Measurements from ENCODE around the gene SAP25.

SAP25 gene

GRCh38 chr7:100595188-100595587 is 21.5 kb upstream of the SAP25 start:
- DNase-seq (ENCODE audit: low read depth in 2 of 2), result no peak

DNA sequence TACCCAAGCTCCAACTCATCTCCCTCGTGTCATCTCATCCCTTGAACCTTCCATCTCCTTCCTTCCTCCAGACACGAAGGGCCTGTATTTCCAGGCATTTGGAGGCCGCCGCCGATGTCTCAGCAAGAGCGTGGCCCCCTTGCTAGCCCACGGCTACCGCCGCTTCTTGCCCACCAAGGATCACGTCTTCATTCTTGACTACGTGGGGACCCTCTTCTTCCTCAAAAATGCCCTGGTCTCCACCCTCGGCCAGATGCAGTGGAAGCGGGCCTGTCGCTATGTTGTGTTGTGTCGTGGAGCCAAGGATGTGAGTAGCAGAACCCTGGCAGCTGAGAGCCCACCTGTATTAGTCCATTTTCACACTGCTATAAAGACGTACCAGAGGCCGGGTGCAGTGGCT is 17.9 kb upstream of the SAP25 start:
- DNase-seq (ENCODE audit: low read depth in 2 of 2), result no peak

DNA sequence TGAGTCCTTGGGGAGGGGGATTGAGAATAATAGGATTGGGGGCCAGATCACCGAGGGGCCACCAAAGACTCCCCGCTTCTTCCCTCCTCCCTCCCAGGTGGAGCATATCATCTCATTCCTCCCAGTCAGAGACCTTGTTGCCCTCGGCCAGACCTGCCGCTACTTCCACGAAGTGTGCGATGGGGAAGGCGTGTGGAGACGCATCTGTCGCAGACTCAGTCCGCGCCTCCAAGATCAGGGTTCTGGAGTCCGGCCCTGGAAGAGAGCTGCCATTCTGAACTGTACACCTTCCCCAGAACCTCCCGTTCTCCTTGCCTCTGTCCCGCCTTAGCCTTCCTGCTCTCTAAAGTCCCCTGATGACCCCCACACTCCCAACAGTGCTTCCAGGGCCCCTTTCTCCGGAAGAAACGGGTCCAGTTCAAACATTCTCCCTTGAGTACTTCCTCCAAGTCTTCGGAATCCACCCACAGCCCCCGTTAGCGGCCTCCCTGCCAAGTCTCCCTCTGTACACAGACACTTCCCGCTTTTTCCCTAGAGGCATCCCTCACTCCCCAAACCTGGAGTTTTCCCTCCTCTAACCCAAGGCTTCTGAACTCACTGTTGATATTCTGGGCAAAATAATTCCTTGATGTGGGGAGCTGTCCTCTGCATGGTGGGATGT is 16.5 kb upstream of the SAP25 start:
- no peak for DNase-seq (ENCODE audit: low read depth in 2 of 2)

GRCh38 chr7:100589341-100589947 is 15.7 kb upstream of the SAP25 start:
- no peak for DNase-seq (ENCODE audit: low read depth in 2 of 2)

DNA sequence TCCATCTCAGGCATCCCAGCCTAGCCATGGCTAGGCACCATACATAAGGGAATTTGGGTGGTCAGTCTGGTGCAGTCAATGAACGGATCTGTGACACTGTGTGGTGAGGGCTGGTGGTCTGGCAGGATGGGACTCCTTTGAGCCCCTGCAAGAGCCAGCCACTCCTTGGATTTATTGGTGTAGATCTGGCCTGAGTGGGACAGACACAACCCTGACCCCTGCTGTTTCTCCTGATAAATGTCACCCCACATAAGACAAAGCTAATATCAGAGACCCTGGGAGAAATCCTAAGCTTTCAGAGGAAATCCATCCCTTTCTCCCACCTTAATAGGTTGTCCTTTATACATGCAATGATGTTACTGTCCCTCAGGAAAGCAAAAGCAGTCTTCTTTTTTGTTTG is 14.7 kb upstream of the SAP25 start:
- no peak for DNase-seq (ENCODE audit: low read depth in 2 of 2)

DNA sequence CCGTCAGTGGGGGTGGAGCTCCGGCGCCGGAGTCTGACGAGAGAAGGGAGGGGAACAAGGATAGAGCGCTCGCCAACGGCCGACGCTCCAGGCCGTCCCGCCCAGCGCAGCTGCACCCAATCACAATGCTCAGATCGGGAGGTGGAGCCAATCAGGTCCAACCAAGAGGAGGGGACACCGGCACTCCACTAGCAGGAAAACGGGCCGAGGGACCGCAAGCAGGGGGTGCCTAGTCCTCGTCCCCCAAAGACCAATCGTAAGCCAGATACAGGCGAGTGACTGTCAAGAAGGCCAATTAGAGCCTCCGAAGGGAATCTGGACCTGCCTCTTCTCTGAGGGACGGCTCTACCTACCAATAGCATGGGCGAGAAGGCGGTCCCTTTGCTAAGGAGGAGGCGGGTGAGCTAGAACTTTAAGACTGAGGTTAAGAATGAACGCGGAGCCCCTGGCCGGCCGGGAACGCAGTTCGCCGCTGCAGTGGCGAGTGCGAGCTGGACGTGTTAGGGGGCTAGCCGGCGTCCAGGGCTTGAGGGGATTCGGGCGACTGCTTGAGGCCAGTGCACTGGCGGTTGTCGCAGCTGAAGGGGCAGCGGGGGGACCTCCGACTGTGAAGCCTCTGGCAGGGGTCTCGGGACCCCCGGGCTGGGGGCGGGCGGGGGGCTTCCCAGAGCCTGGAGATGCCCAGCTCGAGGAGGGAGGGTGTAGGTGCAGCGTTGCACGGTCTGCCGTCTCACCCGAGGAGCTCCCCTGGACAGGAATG is 12.7 kb upstream of the SAP25 start, which contains the start of gene FBXO24:
FBXO24 (plus strand) TSS at position 63 of the 760 bp plus-strand sequence; CDS start at position 361, 298 bp downstream.
- peak; percentile 97 to 99 for DNase-seq (ENCODE audit: low read depth in 2 of 2)

GRCh38 chr7:100585511-100586265 is 12.0 kb upstream of the SAP25 start, which contains the start of gene LRCH4:
Gene LRCH4, minus strand, starts transcription at chr7:100586129. Its CDS starts 29 bp downstream, at chr7:100586100.
- DNase-seq (ENCODE audit: low read depth in 2 of 2), result no peak

DNA sequence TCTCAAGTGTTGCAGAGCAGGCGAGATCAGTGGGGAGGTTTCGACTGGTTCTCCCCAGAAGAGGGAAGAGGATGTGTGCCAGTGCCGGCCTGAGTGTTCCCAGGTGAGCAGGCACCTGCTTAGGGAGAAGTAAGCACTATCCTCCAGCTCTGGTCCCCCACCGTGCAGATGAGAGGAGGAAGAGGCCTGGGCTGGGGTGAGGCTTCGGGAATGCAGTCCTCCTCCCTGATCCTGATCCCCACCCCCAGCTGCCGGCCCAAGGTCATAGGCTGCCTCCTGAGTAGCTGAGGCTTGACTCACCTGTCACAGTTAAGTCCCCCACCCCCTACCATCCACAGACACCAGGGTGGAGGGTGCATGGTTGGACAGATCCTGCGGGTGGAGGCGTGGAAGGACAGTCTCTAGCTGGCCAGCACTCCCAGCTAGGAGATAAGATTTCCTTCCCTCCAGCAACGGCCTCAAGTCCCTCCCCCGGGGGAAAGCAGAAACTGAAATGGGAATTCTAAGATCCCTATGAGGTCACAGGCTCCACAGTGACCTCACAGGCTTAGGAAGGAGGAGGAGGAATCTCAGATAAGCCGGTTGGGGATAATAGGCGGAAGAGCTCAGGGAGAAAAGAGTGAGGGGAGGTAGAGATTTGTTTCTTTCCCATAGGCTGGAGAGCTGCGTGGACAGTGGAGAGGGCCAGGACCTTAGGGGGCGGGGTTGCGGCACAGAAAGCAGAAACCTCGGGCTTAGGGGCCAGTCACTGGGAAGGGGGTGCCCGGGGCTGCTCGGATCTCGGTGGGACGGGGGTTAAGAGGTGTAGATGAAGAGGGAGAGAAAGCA is 11.2 kb upstream of the SAP25 start:
- no peak for DNase-seq (ENCODE audit: low read depth in 2 of 2)

DNA sequence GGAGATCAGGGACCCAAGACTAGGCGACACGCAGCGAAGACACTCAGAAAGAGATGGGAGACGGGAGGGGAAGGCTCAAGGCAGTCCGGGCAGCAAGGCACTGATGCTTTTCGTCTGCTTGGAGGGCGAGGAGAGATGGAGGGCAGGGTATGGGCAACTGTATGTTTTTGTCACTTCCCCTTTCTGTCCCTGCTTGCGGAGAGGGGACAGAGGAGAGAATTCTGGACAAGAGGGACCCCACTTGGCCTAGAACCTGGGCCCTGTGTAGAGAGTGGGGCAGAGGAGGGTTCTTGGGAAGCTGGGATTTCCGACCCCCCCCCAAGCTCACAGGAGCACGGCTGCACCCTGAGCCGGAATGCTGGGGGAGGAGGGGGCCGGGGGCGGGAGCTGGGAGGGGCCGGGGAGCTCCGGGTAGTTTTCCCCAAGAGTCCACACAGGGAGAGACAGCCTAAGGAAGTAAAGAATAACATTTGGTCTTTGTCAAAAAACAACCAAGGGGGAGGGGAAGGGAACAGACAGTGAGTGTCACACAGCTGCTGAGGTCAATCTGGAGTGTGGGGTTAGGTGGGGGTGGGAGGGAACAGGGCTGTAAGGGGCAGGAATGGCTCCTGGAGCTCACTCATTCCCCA is 10.5 kb upstream of the SAP25 start:
- no peak for DNase-seq (ENCODE audit: low read depth in 2 of 2)

DNA sequence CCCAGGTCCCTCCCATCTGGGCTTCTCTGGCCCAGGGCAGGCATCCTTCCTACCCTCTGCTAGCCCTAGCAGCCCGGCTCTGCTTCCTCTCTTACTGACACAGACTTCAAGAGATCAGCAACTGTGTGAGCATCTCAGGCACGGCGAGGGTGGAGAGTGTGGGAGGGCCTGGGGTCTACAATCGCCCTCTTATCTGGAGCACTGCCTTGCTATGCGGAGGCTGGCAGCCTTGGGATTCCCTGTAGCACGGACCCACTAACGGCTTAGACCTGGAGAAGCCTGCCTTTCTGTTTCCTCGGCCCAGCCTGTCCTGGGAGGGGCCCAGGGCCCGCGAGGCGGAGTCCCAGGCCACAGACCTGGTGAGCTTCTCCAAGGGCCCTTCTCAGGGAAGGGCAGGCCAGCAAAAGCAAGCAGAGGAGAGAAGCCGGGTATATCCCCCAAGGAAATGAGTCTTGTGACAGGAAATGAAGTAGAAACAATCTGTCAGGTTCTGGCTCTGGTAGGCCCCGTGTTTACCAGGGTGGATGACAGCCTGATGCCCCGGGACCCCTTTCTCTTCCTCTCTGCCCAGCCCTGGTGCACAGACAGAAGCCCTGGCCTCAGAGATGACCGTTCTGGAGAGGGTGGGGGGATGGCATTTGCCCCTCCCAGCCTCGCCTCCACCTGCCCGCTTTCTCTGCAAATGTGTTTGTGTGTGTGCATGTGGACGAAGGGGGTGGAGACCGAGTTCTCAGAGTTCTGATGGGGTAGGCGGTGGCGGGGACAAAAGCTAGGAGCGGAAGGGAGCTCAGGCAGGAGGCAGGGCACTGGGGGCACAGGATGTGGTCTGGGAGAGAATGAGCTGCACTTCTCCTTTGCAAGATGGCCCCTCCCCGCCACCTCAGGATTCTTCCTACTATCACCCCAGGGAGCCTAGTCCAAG is 9.7 kb upstream of the SAP25 start:
- no peak for DNase-seq (ENCODE audit: low read depth in 2 of 2)

- no peak for DNase-seq (ENCODE audit: low read depth in 2 of 2)
Measured at GRCh38 chr7:100582650-100583049, 8.9 kb upstream of the SAP25 start.

DNA sequence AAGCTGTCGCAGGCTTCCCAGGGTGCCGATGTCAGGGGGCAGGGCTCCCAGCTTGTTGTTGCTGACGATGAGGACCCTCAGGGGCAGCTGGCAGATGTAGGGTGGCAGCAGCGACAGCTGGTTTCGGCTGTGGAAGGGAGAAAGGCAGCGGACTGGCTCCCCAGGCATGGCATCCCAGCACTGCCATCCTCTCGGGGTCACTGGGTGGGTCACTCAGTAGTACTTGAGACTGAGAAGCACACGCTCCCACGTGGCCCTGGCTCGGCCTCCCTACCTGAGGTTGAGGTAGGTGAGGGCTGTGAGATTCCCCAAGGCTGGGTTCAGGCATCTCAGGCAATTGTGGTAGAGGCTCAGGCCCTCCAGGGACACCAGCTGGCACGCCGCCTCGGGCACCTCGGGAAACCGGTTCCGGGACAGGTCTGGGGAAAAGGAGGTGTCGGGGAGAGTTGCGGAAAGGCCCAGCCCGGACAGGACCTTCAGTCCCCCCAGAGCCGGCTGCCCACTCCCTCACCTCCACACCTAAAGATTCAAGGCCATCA is 8.4 kb upstream of the SAP25 start:
- DNase-seq (ENCODE audit: low read depth in 2 of 2), result no peak

DNA sequence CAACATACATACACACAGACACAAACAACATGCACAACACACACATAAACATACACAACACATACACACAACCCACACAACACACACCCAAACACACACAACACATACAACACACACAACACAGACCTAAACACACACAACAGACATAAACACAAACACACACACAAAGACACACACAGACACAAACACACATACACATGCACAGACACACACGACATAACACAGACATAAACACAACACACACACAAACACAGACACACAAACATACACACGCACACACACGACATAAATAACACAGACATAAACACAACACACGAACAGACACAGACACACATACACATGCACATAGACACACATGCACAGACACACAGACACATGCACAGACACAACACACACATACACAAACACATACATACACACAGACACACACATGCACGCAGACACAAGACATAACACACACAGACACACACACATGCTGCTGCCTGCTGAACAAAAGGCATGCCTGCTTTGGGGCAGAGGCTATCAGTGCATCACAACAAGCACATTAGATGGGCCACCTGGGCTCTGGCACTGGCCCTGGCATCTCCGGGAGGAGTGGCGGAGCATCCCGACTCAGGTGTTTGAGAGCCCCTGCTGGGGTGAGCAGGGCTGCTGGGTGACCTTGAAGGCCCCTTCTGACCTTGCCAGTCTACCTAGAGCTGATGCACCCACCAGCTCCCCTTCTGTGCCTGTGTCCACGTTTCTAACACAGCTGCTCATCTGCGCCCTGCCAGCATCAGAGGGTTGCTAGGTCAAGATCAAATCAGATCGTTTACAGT is 7.0 kb upstream of the SAP25 start:
- DNase-seq (ENCODE audit: low read depth in 2 of 2), result no peak

GRCh38 chr7:100578246-100579183 is 4.8 kb upstream of the SAP25 start:
- DNase-seq (ENCODE audit: low read depth in 2 of 2), result no peak

DNA sequence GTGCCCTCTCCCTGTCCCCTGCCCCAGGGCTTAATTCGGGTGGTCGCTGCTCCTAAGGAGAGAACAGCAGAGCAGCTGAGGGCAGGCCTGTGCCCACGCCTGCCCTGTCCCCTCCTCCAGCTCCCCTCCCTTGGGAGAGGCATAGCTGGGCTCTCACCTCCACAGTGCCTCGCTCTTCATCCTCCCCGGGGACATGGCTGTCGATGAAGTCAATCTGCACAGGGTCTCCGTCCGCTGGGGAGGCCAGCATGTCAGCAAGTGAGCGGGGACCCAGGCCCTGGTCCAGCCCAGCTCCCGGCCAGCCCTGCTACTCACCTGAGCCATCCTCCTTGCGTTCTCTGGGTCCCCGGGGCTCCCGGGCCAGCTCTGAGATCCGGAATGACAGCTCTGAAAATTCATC is 3.8 kb upstream of the SAP25 start:
- DNase-seq (ENCODE audit: low read depth in 2 of 2), result no peak

GRCh38 chr7:100577103-100577502 is 3.4 kb upstream of the SAP25 start:
- no peak for DNase-seq (ENCODE audit: low read depth in 2 of 2)

DNA sequence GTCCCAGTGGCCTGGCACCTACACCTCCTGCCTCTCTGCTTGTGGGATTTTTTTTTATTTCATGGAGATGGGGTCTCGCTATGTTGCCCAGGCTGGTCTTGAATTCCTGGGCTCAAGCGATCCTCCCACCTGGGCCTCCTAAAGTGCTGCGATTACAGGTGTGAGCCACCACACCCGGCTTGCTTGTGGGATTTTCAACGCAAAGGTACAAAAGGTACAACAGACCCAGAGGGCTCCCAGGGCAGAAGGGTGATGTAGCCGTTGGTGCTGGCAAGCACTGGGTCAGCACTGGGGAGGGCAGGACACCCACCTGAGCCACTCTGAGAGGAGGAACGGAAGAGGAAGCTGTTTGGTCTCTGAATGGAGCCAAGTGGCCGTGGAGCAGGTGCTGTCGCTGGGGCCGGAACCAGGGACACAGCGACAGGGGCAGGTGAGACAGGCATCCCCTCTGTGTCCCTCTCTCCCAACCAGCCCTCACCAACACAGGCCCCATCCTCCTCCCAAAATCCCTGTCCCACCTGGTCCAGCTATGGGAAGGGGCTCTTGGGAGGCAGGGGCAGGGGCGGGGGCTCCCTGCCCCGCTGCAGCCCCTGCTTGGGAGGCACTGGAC is 2.8 kb upstream of the SAP25 start:
- no peak for DNase-seq (ENCODE audit: low read depth in 2 of 2)
